RWPE2 (cell line): Measurements from ENCODE around the gene ABCB1.

Experiments used
- ATAC-seq: fragments of 200-7000 bp; cut with Tn5 transposase; 3 replicates; pipeline ENCODE4 v1.9.1; 2021; ENCODE audit warnings: low read depth
- DNase-seq: peaks from one replicate; pipeline ENCODE4 v3.0.0-alpha.2; 2020; ENCODE audit warnings: low spot score
- H3K27ac ChIP-seq: fragments of 450-650 bp; 2 replicates; pipeline ENCODE4 v1.5.1; 2017; ENCODE audit warnings: mild to moderate bottlenecking; ENCODE audit not compliant: poor library complexity, severe bottlenecking
- H3K27me3 ChIP-seq: fragments of 250-450 bp; sonication (Bioruptor Pico); 2 replicates; pipeline ENCODE4 v1.5.1; 2021; ENCODE audit warnings: mild to moderate bottlenecking, moderate library complexity; ENCODE audit not compliant: insufficient read depth, poor library complexity, severe bottlenecking
- H3K36me3 ChIP-seq: fragments of 250-450 bp; sonication (Bioruptor Pico); 2 replicates; pipeline ENCODE4 v1.5.1; 2020; ENCODE audit warnings: low read depth, mild to moderate bottlenecking, moderate library complexity
- H3K4me1 ChIP-seq: fragments of 250-450 bp; sonication (Bioruptor Pico); 2 replicates; pipeline ENCODE4 v1.5.1; 2021; ENCODE audit warnings: mild to moderate bottlenecking, moderate library complexity; ENCODE audit not compliant: insufficient read depth, poor library complexity, severe bottlenecking
- H3K4me3 ChIP-seq: fragments of 250-450 bp; sonication (Bioruptor Pico); 2 replicates; pipeline ENCODE4 v1.5.1; 2021; ENCODE audit warnings: mild to moderate bottlenecking, moderate library complexity; ENCODE audit not compliant: severe bottlenecking
- H3K9me3 ChIP-seq: fragments of 250-450 bp; sonication (Bioruptor Pico); 2 replicates; pipeline ENCODE4 v1.5.1; 2021; ENCODE audit warnings: mild to moderate bottlenecking, moderate library complexity; ENCODE audit not compliant: severe bottlenecking
- TF ChIP-seq, protein P1 (sequence below): fragments of 450-650 bp; IDR thresholded peaks from one replicate; pipeline ENCODE4 v1.5.1; 2017; ENCODE audit warnings: mild to moderate bottlenecking, moderate library complexity; ENCODE audit not compliant: poor library complexity, severe bottlenecking

Gene ABCB1

DNA sequence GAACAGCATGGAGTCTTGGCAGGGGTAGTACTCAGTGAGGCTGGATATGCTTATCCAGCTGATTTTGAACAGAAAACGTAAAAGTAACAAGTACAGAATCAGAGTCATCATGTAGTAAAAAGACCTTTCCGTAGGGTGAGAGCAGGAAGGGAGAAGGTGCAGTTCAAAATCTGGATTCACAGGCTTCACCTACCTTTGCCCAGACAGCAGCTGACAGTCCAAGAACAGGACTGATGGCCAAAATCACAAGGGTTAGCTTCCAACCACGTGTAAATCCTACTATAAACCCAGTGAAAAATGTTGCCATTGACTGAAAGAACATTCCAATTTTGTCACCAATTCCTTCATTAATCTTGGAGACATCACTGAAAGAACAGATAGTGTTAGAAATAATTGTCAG lies 34.8 kb downstream of the ABCB1 start:
- no peaks in the 10 kb centered on the region for H3K9me3 ChIP-seq
- no peaks in the 10 kb centered on the region for H3K27me3 ChIP-seq
- TF ChIP-seq, protein P1, sequence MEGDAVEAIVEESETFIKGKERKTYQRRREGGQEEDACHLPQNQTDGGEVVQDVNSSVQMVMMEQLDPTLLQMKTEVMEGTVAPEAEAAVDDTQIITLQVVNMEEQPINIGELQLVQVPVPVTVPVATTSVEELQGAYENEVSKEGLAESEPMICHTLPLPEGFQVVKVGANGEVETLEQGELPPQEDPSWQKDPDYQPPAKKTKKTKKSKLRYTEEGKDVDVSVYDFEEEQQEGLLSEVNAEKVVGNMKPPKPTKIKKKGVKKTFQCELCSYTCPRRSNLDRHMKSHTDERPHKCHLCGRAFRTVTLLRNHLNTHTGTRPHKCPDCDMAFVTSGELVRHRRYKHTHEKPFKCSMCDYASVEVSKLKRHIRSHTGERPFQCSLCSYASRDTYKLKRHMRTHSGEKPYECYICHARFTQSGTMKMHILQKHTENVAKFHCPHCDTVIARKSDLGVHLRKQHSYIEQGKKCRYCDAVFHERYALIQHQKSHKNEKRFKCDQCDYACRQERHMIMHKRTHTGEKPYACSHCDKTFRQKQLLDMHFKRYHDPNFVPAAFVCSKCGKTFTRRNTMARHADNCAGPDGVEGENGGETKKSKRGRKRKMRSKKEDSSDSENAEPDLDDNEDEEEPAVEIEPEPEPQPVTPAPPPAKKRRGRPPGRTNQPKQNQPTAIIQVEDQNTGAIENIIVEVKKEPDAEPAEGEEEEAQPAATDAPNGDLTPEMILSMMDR, result no peak
- DNase-seq (no peak), ATAC-seq (no peak)
- no peaks in the 10 kb centered on the region for H3K4me1 ChIP-seq
- H3K4me3 ChIP-seq, result no peak overlapping the region
- no peak overlapping the region for H3K27ac ChIP-seq
- H3K36me3 ChIP-seq, result no peaks in the 10 kb centered on the region

DNA sequence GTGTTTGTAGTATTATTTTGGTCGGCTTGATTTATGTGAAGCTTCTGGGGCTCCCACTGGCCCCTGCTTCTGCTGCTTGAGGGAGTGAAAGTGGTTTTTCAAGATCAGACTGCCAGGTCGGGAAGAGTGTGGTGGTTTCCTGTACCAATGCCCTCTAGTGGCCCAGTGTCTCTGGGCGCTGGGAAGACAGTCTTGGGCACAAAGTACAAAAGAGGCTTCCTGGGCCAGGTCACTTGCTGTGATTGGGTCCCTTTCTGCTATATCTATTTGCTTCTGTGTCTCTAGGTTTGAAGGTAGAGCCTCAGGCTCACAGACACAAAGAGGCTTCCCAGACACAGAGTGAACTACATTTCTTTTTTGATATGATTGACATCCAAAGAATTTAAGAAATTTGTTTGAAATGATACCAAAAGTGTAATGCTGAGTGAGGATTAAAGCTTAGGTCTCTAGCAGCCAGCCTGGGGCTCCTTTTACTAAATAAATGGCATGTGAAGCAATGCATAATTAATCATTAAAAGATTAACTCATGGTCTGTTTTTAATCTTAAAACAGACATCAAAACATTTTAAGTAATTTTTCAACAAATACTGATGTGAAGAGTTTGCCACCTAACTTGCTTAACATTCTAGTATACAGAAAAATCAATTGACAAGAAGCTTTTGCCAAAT lies 36.3 kb downstream of the ABCB1 start:
- no peaks in the 10 kb centered on the region for H3K9me3 ChIP-seq
- H3K4me3 ChIP-seq, result no peak overlapping the region
- TF ChIP-seq, protein P1, result peak; percentile 67
- DNase-seq, result no peak
- peak; percentile 61; the same call in 1 of the 3 replicates for ATAC-seq
- H3K4me1 ChIP-seq, result no peaks in the 10 kb centered on the region
- no peak overlapping the region for H3K27ac ChIP-seq
- no peaks in the 10 kb centered on the region for H3K36me3 ChIP-seq
- peaks cover 2% of the 10 kb centered on the region for H3K27me3 ChIP-seq

DNA sequence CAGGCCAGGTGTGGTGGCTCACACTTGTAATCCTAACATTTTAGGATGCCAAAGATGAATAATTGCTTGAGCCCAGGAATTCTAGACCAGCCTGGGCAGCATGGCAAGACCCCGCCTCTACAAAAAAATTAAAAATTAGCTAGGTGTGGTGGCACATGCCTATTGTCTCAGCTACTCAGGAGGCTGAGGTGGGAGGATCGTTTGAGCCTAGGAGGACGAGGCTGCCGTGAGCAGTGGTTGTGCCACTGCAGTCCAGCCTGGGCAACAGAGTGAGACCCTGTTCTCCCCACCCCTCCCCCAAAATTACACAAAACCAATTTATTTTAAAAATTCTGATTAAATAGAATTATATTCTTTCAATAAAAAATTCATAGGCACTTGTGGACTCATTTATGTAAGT lies 39.0 kb downstream of the ABCB1 start:
- no peak for DNase-seq
- TF ChIP-seq, protein P1, result no peak

DNA sequence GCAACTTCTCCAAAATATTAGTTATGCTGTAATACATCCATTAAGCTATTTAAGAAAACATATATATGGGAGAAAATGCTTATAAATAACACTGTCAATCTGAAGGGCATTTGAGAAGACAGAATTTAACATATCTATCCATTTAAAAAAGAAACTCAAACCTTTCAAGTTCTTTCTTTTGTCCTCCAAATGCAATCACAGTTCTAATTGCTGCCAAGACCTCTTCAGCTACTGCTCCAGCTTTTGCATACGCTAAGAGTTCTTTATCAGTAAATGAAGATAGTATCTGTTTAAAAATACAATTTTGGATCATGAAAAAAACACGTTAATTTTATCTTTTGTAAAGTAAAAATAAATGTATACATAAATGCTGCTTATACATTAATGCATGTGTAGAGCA lies 39.6 kb downstream of the ABCB1 start:
- no peaks in the 10 kb centered on the region for H3K9me3 ChIP-seq
- H3K4me1 ChIP-seq, result no peaks in the 10 kb centered on the region
- no peak for DNase-seq
- H3K27me3 ChIP-seq, result peaks cover 2% of the 10 kb centered on the region
- ATAC-seq, result no peak
- TF ChIP-seq, protein P1, result no peak
- H3K27ac ChIP-seq, result no peak overlapping the region
- H3K36me3 ChIP-seq, result no peaks in the 10 kb centered on the region
- H3K4me3 ChIP-seq, result no peak overlapping the region

More for the DNA sequence above, 39.0 kb downstream of the ABCB1 start:
- H3K4me3 ChIP-seq, result no peak overlapping the region
- H3K9me3 ChIP-seq, result no peaks in the 10 kb centered on the region
- peaks cover 2% of the 10 kb centered on the region for H3K27me3 ChIP-seq
- no peak overlapping the region for H3K27ac ChIP-seq
- no peak for ATAC-seq
- no peaks in the 10 kb centered on the region for H3K36me3 ChIP-seq
- no peaks in the 10 kb centered on the region for H3K4me1 ChIP-seq

DNA sequence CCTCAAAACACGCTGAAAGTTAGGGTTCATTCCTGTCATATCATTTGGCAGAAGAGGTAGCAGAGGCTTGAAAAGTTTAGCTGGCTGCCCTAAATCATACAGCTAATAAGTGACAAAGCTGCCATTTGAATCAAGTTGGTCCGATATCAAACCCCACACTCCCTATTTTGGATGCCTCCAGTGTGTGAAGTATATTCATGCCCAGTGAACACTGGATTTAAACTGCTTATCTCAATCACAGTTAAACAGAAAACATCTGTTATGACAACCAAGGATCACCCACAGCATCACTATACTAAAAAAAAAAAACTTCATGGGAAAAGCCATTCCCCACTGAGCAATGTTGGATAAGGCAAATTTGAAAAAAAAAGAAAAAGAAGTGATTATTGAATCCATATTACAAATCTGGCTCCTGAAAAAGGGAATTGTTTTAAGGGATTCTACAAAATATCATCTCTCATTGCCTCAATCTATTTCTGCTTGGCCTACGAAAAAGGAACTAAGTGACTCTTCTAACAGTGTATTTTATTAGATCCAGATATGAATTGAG lies 48.3 kb downstream of the ABCB1 start:
- DNase-seq, result no peak
- H3K36me3 ChIP-seq, result no peaks in the 10 kb centered on the region
- TF ChIP-seq, protein P1, result no peak
- no peaks in the 10 kb centered on the region for H3K27me3 ChIP-seq
- ATAC-seq, result no peak
- H3K9me3 ChIP-seq, result no peaks in the 10 kb centered on the region
- H3K4me1 ChIP-seq, result no peaks in the 10 kb centered on the region
- H3K27ac ChIP-seq, result no peak overlapping the region
- H3K4me3 ChIP-seq, result no peak overlapping the region
